Measurements from ENCODE around the gene MYO1D. TPM values are rescaled to one million over a fixed set of nuclear protein-coding genes. Genes with fewer than 3 reads are reported as not detected.

MYO1D gene
- total RNA-seq, 1 experiment from 2014 or later = 1.3 TPM

DNA sequence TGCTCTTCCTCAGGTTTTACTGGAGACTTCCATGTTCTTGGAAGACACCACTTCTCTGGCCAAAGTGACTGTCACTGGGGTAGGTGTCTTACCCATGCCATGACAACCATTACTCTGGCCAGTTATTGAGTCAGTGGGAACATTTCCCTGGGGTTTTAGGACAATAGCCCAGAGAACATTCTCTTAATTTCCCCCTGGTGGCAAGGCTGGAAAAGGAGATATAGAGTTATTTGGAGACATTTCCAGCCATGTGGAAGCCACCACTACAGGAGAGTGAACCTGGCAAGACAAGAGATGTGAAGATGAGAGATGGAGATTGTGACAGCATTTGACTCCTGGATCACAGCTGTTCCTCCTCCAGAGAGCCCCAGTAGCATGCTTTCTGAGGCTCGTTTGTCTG, 283.9 kb downstream of the MYO1D start:
- in situ Hi-C loops (cut with HindIII; ENCODE audit: low pct_unique_long_range_greater_than_20kb, low sequenced_read_pairs) = no loop called here
- Histone ChIP-seq H3K9me3 (ENCODE audit: control insufficient read depth, insufficient read depth, low read depth, low read length) (no peaks in the 10 kb centered on the region), H3K27me3 (ENCODE audit: control insufficient read depth, insufficient read depth, low read length) (peaks cover 4% of the 10 kb centered on the region; the same call in 1 of the 2 replicates), H3K27ac (ENCODE audit: low read length) (no peak overlapping the region), H3K4me1 (ENCODE audit: control insufficient read depth, insufficient read depth, low read length) (no peaks in the 10 kb centered on the region), H3K36me3 (ENCODE audit: control insufficient read depth, insufficient read depth, low read length) (no peaks in the 10 kb centered on the region), H3K4me3 (ENCODE audit: low read depth in 2 of 2, low read length in 2 of 2) (no peak overlapping the region)
- no peak for TF ChIP-seq TCF7L2 (IDR thresholded peaks at IDR 0.05; ENCODE audit: low read depth, low read length)
- TF ChIP-seq, protein P1, sequence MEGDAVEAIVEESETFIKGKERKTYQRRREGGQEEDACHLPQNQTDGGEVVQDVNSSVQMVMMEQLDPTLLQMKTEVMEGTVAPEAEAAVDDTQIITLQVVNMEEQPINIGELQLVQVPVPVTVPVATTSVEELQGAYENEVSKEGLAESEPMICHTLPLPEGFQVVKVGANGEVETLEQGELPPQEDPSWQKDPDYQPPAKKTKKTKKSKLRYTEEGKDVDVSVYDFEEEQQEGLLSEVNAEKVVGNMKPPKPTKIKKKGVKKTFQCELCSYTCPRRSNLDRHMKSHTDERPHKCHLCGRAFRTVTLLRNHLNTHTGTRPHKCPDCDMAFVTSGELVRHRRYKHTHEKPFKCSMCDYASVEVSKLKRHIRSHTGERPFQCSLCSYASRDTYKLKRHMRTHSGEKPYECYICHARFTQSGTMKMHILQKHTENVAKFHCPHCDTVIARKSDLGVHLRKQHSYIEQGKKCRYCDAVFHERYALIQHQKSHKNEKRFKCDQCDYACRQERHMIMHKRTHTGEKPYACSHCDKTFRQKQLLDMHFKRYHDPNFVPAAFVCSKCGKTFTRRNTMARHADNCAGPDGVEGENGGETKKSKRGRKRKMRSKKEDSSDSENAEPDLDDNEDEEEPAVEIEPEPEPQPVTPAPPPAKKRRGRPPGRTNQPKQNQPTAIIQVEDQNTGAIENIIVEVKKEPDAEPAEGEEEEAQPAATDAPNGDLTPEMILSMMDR (IDR thresholded peaks at IDR 0.05) = peak; percentile 17; the same call in 1 of the 2 replicates
- no peak for TF ChIP-seq REST (IDR thresholded peaks at IDR 0.05; ENCODE audit: insufficient read depth in 1 of 2, low read depth in 2 of 2, low read length in 1 of 2)
- TF ChIP-seq POLR2AphosphoS5 (IDR thresholded peaks at IDR 0.05; ENCODE audit: low read depth, low read length) = no peak
- no peak for TF ChIP-seq SIN3A (IDR thresholded peaks at IDR 0.05; ENCODE audit: borderline replicate concordance, insufficient read depth, low read depth, low read length)
- intact Hi-C loops (cut with micrococcal nuclease; ENCODE audit: unreplicated experiment) = no loop called here
- CTCF ChIA-PET = interaction anchor here (0.7 kb wide), 1 partner anchor 69 kb away, joined by 3 read pairs; no protein-coding TSS in a partner anchor
- DNase-seq (ENCODE audit: low read depth, low spot score) (no peak), ATAC-seq (no peak)
- BruUV-seq (replicated peaks) = no TSS peak
- POLR2A ChIA-PET = no interaction called here

DNA sequence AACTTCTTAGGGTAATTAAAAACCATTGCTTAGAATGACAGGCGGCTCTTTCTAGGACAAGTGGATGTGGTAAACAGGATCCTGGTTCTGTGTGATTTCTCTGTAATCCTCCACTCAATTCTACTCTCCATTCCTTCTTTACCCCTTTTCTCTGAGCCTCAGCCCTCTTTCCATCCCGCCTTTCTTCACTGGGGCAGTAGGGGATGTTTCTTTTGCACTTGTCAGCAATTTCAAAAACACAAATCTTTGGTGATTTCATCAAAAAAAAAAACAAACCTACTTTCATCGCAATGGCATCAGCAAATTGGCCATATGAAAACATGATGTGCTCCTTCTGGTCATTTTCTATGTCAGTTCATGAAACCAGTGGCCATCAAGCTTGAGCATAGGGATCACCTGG, 285.5 kb downstream of the MYO1D start:
- no peaks in the 10 kb centered on the region for H3K36me3 ChIP-seq (ENCODE audit: control insufficient read depth, insufficient read depth, low read length)
- DNase-seq (ENCODE audit: low read depth, low spot score) (no peak), ATAC-seq (no peak)
- no peak overlapping the region for H3K4me3 ChIP-seq (ENCODE audit: low read depth in 2 of 2, low read length in 2 of 2)
- POLR2A ChIA-PET = no interaction called here
- TF ChIP-seq, protein P1 (IDR thresholded peaks at IDR 0.05) = no peak
- no peak for TF ChIP-seq REST (IDR thresholded peaks at IDR 0.05; ENCODE audit: insufficient read depth in 1 of 2, low read depth in 2 of 2, low read length in 1 of 2)
- no peak for TF ChIP-seq SIN3A (IDR thresholded peaks at IDR 0.05; ENCODE audit: borderline replicate concordance, insufficient read depth, low read depth, low read length)
- TF ChIP-seq TCF7L2 (IDR thresholded peaks at IDR 0.05; ENCODE audit: low read depth, low read length) = no peak
- TF ChIP-seq POLR2AphosphoS5 (IDR thresholded peaks at IDR 0.05; ENCODE audit: low read depth, low read length) = no peak
- no TSS peak for BruUV-seq (replicated peaks)
- in situ Hi-C loops (cut with HindIII; ENCODE audit: low pct_unique_long_range_greater_than_20kb, low sequenced_read_pairs) (no loop called here), intact Hi-C loops (cut with micrococcal nuclease; ENCODE audit: unreplicated experiment) (no loop called here)
- H3K27ac ChIP-seq (ENCODE audit: low read length) = no peak overlapping the region
- no peaks in the 10 kb centered on the region for H3K4me1 ChIP-seq (ENCODE audit: control insufficient read depth, insufficient read depth, low read length)
- CTCF ChIA-PET = no interaction called here
- peaks cover 4% of the 10 kb centered on the region; the same call in 1 of the 2 replicates for H3K27me3 ChIP-seq (ENCODE audit: control insufficient read depth, insufficient read depth, low read length)
- no peaks in the 10 kb centered on the region for H3K9me3 ChIP-seq (ENCODE audit: control insufficient read depth, insufficient read depth, low read depth, low read length)

All from Panc1 (cell line).